ENCODE results near the gene PM20D1. TPM values are rescaled to one million over a fixed set of nuclear protein-coding genes. Genes with fewer than 3 reads are reported as not detected.

The PM20D1 gene
- total and polyA plus RNA-seq, 10 of the 15 experiments (the other 5 are each of a cell fraction or from before 2014, with no cell fraction given) = not detected

DNA sequence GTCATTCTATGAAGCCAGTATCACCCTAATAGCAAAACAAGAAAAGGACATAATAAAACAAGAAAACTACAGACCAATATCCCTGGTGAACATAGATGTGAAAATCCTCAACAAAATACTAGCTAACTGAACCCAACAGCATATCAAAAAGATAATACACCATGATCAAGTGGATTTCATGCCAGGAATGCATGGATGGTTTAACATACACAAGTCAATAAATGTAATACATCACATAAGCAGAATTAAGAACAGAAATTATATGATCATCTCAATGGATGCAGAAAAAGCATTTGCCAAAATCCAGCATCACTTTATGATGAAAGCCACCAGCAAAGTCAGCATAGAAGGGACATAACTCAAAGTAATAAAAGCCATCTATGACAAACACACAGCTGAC is 6.5 kb upstream of the PM20D1 start:
- H3K4me2 ChIP-seq (ENCODE audit: control insufficient read depth, insufficient read depth) = no peak overlapping the region
- no peaks in the 10 kb centered on the region for H3K79me2 ChIP-seq (ENCODE audit: control insufficient read depth, insufficient read depth, low read length)
- TF ChIP-seq KLF5 (IDR thresholded peaks at IDR 0.05; ENCODE audit: partially characterized antibody) (no peak), HDGF (IDR thresholded peaks at IDR 0.05) (no peak), CHD2 (IDR thresholded peaks at IDR 0.05; ENCODE audit: borderline replicate concordance, low read depth, low read length) (no peak), SUPT20H (IDR thresholded peaks at IDR 0.05; ENCODE audit: borderline replicate concordance, control insufficient read depth, low read depth, low read length) (no peak)
- POLR2A ChIA-PET = no interaction called here
- FAIRE-seq = no peak
- no peak overlapping the region for H3K27ac ChIP-seq (ENCODE audit: control insufficient read depth, insufficient read depth)
- intact Hi-C loops (cut with micrococcal nuclease; ENCODE audit: unreplicated experiment) = no loop called here
- no peaks in the 10 kb centered on the region for H3K4me1 ChIP-seq (ENCODE audit: control insufficient read depth, insufficient read depth, low read length)
- no peak for DNase-seq (ENCODE audit: low read depth, low spot score)
- no peak overlapping the region for H3K4me3 ChIP-seq
- in situ Hi-C loops (cut with MboI) = no loop called here
- SMC1A ChIA-PET (ENCODE audit: uncharacterized antibody, unreplicated experiment) = no interaction called here
- H4K20me1 ChIP-seq (ENCODE audit: control insufficient read depth, insufficient read depth) = no peaks in the 10 kb centered on the region
- no peak overlapping the region for H3K9ac ChIP-seq (ENCODE audit: control insufficient read depth, insufficient read depth, low read length)
- no peak overlapping the region for H2AFZ ChIP-seq (ENCODE audit: control insufficient read depth, low read depth, low read length)
- ATAC-seq = no peak
- no peaks in the 10 kb centered on the region for H3K27me3 ChIP-seq (replicated peaks in 1 of 2; ENCODE audit: control insufficient read depth in 2 of 2, insufficient read depth in 2 of 2, low read length in 1 of 2)
- no peaks in the 10 kb centered on the region for H3K36me3 ChIP-seq (ENCODE audit: control insufficient read depth in 2 of 2, insufficient read depth in 2 of 2, low read length in 1 of 2)
- H3K9me3 ChIP-seq (replicated peaks; ENCODE audit: control insufficient read depth, insufficient read depth, low read length) = no peaks in the 10 kb centered on the region; the same call in 2 of the 3 replicates
- CTCF ChIA-PET = interaction anchor here (0.6 kb wide), 1 partner anchor 30 kb away, joined by 3 read pairs; no protein-coding TSS in a partner anchor
- no TSS peak for BruUV-seq (replicated peaks)
- RAD21 ChIA-PET (ENCODE audit: unreplicated experiment) = no interaction called here

DNA sequence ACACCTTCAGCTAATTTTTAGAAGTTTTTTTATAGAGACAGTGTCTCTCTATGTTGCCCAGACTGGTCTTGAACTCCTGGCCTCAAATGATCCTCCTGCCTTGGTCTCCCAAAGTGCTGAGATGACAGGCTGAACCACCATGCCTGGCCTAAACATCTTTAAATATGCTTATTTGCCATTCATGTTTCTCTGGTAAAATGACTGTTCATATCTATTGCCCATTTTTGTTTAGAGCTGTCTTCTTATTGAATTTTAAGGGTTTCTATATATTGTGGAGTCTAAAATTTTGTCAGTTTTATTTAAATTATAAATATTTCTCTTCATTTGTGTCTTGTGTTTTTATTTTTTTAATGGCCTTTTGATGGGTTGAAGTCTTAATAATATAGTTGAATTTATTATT is 3.0 kb upstream of the PM20D1 start:
- H3K9ac ChIP-seq (ENCODE audit: control insufficient read depth, insufficient read depth, low read length) = no peak overlapping the region
- intact Hi-C loops (cut with micrococcal nuclease; ENCODE audit: unreplicated experiment) = no loop called here
- no peaks in the 10 kb centered on the region for H3K27me3 ChIP-seq (replicated peaks in 1 of 2; ENCODE audit: control insufficient read depth in 2 of 2, insufficient read depth in 2 of 2, low read length in 1 of 2)
- no TSS peak for BruUV-seq (replicated peaks)
- ChIA-PET POLR2A (no interaction called here), RAD21 (ENCODE audit: unreplicated experiment) (no interaction called here), SMC1A (ENCODE audit: uncharacterized antibody, unreplicated experiment) (no interaction called here), CTCF (interaction anchor here (0.7 to 1.6 kb wide), 2 partner anchors 61 to 124 kb away, joined by 3 to 5 read pairs; no protein-coding TSS in a partner anchor)
- H3K4me2 ChIP-seq (ENCODE audit: control insufficient read depth, insufficient read depth) = no peak overlapping the region
- H3K27ac ChIP-seq (ENCODE audit: control insufficient read depth, insufficient read depth) = no peak overlapping the region
- H3K4me3 ChIP-seq = no peak overlapping the region
- no peaks in the 10 kb centered on the region for H3K4me1 ChIP-seq (ENCODE audit: control insufficient read depth, insufficient read depth, low read length)
- DNase-seq (ENCODE audit: low read depth, low spot score) (no peak), ATAC-seq (no peak), FAIRE-seq (no peak)
- H3K79me2 ChIP-seq (ENCODE audit: control insufficient read depth, insufficient read depth, low read length) = no peaks in the 10 kb centered on the region
- H3K36me3 ChIP-seq (ENCODE audit: control insufficient read depth in 2 of 2, insufficient read depth in 2 of 2, low read length in 1 of 2) = no peaks in the 10 kb centered on the region
- in situ Hi-C loops (cut with MboI) = no loop called here
- H3K9me3 ChIP-seq (replicated peaks; ENCODE audit: control insufficient read depth, insufficient read depth, low read length) = no peaks in the 10 kb centered on the region; the same call in 2 of the 3 replicates
- no peaks in the 10 kb centered on the region for H4K20me1 ChIP-seq (ENCODE audit: control insufficient read depth, insufficient read depth)
- no peak overlapping the region for H2AFZ ChIP-seq (ENCODE audit: control insufficient read depth, low read depth, low read length)
- TF ChIP-seq IRF4 (IDR thresholded peaks at IDR 0.05; ENCODE audit: low read depth, low read length) = no peak
- no peak for TF ChIP-seq EP300 (IDR thresholded peaks at IDR 0.05; ENCODE audit: borderline replicate concordance in 1 of 2, control insufficient read depth in 1 of 2, low read depth in 2 of 2, low read length in 2 of 2)
- no peak for TF ChIP-seq FOXK2 (IDR thresholded peaks at IDR 0.05)
- TF ChIP-seq, protein P1, sequence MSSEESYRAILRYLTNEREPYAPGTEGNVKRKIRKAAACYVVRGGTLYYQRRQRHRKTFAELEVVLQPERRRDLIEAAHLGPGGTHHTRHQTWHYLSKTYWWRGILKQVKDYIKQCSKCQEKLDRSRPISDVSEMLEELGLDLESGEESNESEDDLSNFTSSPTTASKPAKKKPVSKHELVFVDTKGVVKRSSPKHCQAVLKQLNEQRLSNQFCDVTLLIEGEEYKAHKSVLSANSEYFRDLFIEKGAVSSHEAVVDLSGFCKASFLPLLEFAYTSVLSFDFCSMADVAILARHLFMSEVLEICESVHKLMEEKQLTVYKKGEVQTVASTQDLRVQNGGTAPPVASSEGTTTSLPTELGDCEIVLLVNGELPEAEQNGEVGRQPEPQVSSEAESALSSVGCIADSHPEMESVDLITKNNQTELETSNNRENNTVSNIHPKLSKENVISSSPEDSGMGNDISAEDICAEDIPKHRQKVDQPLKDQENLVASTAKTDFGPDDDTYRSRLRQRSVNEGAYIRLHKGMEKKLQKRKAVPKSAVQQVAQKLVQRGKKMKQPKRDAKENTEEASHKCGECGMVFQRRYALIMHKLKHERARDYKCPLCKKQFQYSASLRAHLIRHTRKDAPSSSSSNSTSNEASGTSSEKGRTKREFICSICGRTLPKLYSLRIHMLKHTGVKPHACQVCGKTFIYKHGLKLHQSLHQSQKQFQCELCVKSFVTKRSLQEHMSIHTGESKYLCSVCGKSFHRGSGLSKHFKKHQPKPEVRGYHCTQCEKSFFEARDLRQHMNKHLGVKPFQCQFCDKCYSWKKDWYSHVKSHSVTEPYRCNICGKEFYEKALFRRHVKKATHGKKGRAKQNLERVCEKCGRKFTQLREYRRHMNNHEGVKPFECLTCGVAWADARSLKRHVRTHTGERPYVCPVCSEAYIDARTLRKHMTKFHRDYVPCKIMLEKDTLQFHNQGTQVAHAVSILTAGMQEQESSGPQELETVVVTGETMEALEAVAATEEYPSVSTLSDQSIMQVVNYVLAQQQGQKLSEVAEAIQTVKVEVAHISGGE (CRISPR knock-in tag; IDR thresholded peaks at IDR 0.05) = no peak
- TF ChIP-seq, protein P2, sequence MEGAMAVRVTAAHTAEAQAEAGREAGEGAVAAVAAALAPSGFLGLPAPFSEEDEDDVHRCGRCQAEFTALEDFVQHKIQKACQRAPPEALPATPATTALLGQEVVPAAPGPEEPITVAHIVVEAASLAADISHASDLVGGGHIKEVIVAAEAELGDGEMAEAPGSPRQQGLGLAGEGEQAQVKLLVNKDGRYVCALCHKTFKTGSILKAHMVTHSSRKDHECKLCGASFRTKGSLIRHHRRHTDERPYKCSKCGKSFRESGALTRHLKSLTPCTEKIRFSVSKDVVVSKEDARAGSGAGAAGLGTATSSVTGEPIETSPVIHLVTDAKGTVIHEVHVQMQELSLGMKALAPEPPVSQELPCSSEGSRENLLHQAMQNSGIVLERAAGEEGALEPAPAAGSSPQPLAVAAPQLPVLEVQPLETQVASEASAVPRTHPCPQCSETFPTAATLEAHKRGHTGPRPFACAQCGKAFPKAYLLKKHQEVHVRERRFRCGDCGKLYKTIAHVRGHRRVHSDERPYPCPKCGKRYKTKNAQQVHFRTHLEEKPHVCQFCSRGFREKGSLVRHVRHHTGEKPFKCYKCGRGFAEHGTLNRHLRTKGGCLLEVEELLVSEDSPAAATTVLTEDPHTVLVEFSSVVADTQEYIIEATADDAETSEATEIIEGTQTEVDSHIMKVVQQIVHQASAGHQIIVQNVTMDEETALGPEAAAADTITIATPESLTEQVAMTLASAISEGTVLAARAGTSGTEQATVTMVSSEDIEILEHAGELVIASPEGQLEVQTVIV (IDR thresholded peaks at IDR 0.05; ENCODE audit: borderline replicate concordance, partially characterized antibody) = no peak
- TF ChIP-seq, protein P3, sequence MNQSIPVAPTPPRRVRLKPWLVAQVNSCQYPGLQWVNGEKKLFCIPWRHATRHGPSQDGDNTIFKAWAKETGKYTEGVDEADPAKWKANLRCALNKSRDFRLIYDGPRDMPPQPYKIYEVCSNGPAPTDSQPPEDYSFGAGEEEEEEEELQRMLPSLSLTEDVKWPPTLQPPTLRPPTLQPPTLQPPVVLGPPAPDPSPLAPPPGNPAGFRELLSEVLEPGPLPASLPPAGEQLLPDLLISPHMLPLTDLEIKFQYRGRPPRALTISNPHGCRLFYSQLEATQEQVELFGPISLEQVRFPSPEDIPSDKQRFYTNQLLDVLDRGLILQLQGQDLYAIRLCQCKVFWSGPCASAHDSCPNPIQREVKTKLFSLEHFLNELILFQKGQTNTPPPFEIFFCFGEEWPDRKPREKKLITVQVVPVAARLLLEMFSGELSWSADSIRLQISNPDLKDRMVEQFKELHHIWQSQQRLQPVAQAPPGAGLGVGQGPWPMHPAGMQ (IDR thresholded peaks at IDR 0.05; ENCODE audit: borderline replicate concordance) = no peak
- no peak for TF ChIP-seq EED (IDR thresholded peaks at IDR 0.05; ENCODE audit: low read depth)
- no peak for TF ChIP-seq SUZ12 (IDR thresholded peaks at IDR 0.05; ENCODE audit: unreplicated experiment)
